ENCODE measurements around the gene DCHS2. TPM values are rescaled to one million over a fixed set of nuclear protein-coding genes. Genes with fewer than 3 reads are reported as not detected.

Gene DCHS2
- total RNA-seq, 6 experiments from 2014 or later = not detected

DNA sequence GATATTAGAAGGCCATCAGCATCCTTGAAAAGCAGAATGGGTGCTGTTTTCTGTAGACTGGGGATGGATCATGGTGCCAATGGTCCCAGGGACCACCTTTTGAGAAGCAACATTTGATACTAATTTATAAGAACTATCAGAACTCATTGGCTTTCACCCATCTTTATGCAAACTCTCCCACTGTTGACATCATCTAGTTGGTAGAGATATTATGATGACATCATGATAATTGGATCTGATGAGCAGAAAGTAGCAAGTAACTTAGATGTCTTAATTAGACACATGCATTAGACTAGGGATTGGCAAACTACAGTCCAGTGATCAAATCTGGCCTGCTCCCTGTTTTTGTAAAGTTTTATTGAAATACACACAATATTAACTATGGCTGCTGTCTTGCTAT lies 181.0 kb downstream of the DCHS2 start:
- H3K27me3 Mint-ChIP-seq (ENCODE audit: insufficient read depth) = no peaks in the 10 kb centered on the region
- peaks cover 30% of the 10 kb centered on the region for H3K9me3 Mint-ChIP-seq
- no peaks in the 10 kb centered on the region for H3K36me3 Mint-ChIP-seq (ENCODE audit: low read depth)
- TF ChIP-seq, protein P1, sequence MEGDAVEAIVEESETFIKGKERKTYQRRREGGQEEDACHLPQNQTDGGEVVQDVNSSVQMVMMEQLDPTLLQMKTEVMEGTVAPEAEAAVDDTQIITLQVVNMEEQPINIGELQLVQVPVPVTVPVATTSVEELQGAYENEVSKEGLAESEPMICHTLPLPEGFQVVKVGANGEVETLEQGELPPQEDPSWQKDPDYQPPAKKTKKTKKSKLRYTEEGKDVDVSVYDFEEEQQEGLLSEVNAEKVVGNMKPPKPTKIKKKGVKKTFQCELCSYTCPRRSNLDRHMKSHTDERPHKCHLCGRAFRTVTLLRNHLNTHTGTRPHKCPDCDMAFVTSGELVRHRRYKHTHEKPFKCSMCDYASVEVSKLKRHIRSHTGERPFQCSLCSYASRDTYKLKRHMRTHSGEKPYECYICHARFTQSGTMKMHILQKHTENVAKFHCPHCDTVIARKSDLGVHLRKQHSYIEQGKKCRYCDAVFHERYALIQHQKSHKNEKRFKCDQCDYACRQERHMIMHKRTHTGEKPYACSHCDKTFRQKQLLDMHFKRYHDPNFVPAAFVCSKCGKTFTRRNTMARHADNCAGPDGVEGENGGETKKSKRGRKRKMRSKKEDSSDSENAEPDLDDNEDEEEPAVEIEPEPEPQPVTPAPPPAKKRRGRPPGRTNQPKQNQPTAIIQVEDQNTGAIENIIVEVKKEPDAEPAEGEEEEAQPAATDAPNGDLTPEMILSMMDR (IDR thresholded peaks at IDR 0.05) = no peak
- H3K4me3 Mint-ChIP-seq = no peak overlapping the region
- H3K4me1 Mint-ChIP-seq (ENCODE audit: low read depth) = no peaks in the 10 kb centered on the region
- H3K27ac Mint-ChIP-seq = no peak overlapping the region
- no peak for DNase-seq

DNA sequence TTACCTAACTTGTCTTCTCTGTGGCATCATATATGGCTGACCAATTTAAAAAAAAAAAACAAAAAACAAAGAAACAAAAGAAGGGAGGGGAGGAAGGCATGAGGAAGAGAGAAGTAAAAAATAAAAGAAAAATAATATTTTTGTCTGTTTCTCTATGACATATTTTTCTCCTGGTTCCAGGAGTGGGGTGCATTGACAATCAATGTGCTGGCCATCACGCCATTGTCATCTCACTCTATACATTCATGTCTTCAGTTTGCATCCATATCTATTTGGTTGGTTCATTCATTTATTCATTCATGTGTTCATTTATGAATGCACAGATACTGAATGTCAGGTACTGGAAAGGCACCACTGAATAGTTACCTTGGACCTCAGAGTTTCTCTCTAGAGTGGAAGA lies 183.4 kb downstream of the DCHS2 start:
- Mint-ChIP-seq H3K36me3 (ENCODE audit: low read depth) (no peaks in the 10 kb centered on the region), H3K9me3 (peaks cover 41% of the 10 kb centered on the region), H3K4me3 (no peak overlapping the region), H3K27ac (no peak overlapping the region), H3K4me1 (ENCODE audit: low read depth) (no peaks in the 10 kb centered on the region), H3K27me3 (ENCODE audit: insufficient read depth) (no peaks in the 10 kb centered on the region)
- DNase-seq = no peak
- TF ChIP-seq, protein P1 (IDR thresholded peaks at IDR 0.05) = no peak

DNA sequence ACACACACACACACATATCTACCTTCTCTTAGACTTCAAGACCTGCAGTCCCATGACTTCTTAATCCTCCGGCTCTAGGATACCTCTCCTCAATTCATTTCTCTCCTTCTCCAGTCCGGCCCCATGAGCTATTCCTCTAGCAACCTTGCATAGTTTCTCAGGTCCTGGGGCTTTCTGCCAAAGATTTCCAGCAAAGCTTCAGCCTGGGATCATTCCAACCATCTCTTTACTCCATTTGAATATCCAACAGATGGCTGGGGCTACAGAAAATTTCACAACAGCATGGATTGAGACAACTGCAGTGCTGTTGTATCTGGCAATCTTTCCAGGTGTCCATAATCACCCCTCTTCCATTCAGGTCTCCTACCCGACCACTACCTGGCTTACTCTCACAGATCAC lies 184.1 kb downstream of the DCHS2 start:
- TF ChIP-seq, protein P1 (IDR thresholded peaks at IDR 0.05) = no peak
- H3K4me1 Mint-ChIP-seq (ENCODE audit: low read depth) = no peaks in the 10 kb centered on the region
- H3K27ac Mint-ChIP-seq = no peak overlapping the region
- H3K9me3 Mint-ChIP-seq = peaks cover 42% of the 10 kb centered on the region
- no peak overlapping the region for H3K4me3 Mint-ChIP-seq
- no peaks in the 10 kb centered on the region for H3K36me3 Mint-ChIP-seq (ENCODE audit: low read depth)
- no peaks in the 10 kb centered on the region for H3K27me3 Mint-ChIP-seq (ENCODE audit: insufficient read depth)
- DNase-seq = no peak

DNA sequence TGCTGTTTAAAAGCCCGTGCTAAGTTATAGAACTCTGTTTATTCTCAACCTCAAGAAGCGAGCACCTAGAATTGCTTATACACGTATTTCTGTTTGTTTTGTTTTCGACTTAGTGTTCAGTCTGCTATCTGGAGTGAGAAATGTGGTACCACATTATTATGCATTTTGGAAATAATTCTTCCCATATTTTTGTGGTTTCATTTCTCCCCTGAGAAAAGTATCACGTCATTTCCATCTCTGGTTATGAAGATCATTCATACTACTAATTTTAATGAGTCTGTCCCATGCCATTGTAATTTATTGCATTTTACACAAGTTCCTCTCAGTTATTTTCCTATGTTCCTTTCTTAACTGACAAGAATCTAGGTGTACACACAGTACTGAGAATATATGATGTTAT lies 186.0 kb downstream of the DCHS2 start:
- no peaks in the 10 kb centered on the region; the same call in 1 of the 2 replicates for H3K27me3 Mint-ChIP-seq (ENCODE audit: insufficient read depth)
- no peaks in the 10 kb centered on the region for H3K4me1 Mint-ChIP-seq (ENCODE audit: low read depth)
- peaks cover 36% of the 10 kb centered on the region for H3K9me3 Mint-ChIP-seq
- TF ChIP-seq, protein P1 (IDR thresholded peaks at IDR 0.05) = no peak
- no peak overlapping the region for H3K4me3 Mint-ChIP-seq
- no peak overlapping the region for H3K27ac Mint-ChIP-seq
- no peak for DNase-seq
- H3K36me3 Mint-ChIP-seq (ENCODE audit: low read depth) = no peaks in the 10 kb centered on the region

DNA sequence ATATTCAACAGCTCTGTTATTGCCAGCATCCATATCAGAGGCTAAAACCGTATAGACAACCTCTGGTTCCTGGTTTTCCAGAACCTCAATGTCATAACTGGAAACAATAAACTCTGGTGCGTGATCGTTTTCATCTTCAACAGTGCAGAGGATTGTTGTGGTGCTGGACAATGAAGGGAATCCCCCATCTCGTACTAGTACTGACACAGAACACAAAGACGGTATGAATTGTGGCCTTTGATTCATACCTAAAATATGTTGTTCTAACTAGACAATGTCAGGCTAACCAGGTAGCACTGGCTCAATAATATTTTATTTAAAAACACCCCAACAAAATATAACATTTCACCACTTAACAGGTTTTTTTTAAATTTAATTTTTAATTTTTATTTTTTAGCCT lies 186.9 kb downstream of the DCHS2 start:
- TF ChIP-seq, protein P1 (IDR thresholded peaks at IDR 0.05) = no peak
- no peaks in the 10 kb centered on the region for H3K4me1 Mint-ChIP-seq (ENCODE audit: low read depth)
- H3K27ac Mint-ChIP-seq = no peak overlapping the region
- H3K9me3 Mint-ChIP-seq = peaks cover 33% of the 10 kb centered on the region
- DNase-seq = no peak
- H3K36me3 Mint-ChIP-seq (ENCODE audit: low read depth) = no peaks in the 10 kb centered on the region
- H3K4me3 Mint-ChIP-seq = no peak overlapping the region
- no peaks in the 10 kb centered on the region; the same call in 1 of the 2 replicates for H3K27me3 Mint-ChIP-seq (ENCODE audit: insufficient read depth)
